ENCODE measurements around the gene SELE.

SELE gene, protein sequence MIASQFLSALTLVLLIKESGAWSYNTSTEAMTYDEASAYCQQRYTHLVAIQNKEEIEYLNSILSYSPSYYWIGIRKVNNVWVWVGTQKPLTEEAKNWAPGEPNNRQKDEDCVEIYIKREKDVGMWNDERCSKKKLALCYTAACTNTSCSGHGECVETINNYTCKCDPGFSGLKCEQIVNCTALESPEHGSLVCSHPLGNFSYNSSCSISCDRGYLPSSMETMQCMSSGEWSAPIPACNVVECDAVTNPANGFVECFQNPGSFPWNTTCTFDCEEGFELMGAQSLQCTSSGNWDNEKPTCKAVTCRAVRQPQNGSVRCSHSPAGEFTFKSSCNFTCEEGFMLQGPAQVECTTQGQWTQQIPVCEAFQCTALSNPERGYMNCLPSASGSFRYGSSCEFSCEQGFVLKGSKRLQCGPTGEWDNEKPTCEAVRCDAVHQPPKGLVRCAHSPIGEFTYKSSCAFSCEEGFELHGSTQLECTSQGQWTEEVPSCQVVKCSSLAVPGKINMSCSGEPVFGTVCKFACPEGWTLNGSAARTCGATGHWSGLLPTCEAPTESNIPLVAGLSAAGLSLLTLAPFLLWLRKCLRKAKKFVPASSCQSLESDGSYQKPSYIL

GRCh38 chr1:169733924-169734323 lies at the start of gene SELE:
Gene SELE, minus strand, starts transcription at chr1:169734079. Its CDS starts 467 bp downstream, at chr1:169733612.
- no peak for DNase-seq

DNA sequence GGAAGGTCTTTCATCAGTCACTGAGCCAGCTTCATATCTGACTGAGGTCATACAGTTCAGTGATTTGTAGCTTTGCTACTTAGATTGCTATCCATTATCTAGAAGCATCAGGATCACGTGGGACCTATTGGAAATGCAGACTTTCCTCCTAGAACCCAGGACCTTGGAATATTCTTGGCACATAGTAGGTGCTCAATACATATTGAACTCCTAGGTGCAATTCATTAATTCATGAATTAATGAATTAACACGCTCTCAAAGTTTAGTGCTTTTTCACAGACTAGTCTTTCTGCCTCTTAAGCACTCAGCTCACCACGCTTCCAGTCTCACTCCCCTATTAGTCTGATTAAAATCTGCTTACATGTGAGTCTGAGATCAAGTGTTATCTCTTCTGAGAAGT lies 48.7 kb upstream of the SELE start:
- no peak for DNase-seq

DNA sequence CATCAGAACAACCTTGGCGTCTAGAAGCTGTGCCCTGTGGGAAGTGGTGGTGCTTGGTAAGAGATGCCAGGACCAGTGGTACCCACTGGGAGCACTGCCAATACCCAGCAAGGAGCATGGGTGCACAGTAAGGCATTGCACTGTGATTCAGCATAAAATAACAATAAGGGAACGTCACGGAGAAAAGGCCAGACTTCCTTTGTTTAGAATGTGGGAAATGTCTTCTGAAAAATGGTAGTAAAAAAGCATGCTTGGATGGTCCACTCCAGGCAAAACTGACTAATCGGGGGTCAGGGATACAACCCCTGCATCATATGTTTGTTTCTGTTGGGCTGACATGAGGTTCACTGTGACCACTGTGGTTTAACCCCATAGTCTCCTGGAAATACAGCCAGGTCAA lies 46.1 kb upstream of the SELE start:
- DNase-seq: no peak

DNA sequence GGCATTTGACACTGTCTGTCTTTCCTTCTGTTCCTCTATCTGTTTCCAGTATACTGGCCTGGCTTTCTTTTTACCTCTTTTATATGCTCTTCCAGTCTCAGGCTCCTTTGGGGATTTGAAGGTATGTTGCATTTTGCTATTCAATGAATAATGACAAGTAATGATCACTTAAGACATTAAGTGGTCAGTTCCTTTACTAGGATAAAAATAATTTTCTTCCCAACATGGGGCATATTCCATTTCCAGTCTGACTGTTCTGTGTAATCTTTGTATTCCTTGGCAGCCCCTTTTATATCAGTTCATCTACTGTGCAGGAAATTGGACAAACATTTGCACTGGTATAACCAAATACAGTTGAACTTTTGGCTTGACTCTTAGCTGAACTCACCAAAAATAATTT lies 45.3 kb upstream of the SELE start:
- DNase-seq: no peak

- no peak for DNase-seq
Observed at GRCh38 chr1:169776440-169776839, 42.6 kb upstream of the SELE start.

DNA sequence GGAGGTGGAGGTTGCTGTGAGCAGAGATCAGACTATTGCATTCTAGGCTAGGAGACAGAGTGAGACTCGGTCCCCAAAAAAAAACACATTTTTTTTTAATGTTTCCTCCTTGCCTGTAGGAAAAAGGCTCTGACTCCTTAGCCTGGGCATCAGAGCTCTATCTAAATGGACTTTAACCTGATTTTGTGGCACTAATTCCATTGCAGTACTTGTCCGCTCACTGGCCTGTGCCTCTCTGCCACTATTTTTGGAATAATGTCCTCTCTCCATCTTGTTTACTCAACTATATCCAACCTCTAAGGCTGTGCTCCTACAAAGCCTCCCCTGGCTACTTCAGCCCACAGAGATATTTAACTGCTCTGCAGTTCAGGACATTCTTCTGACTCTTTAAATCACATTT lies 34.3 kb upstream of the SELE start:
- DNase-seq: no peak

- no peak for DNase-seq
Observed at GRCh38 chr1:169765580-169766331, 31.9 kb upstream of the SELE start.

- no peak for DNase-seq
Observed at GRCh38 chr1:169764919-169765318, 31.0 kb upstream of the SELE start.

GRCh38 chr1:169762699-169763098 lies 28.8 kb upstream of the SELE start:
- DNase-seq: no peak

GRCh38 chr1:169759038-169759437 lies 25.2 kb upstream of the SELE start:
- DNase-seq: no peak

- DNase-seq: no peak
Observed at GRCh38 chr1:169753549-169753948, 19.7 kb upstream of the SELE start.

DNA sequence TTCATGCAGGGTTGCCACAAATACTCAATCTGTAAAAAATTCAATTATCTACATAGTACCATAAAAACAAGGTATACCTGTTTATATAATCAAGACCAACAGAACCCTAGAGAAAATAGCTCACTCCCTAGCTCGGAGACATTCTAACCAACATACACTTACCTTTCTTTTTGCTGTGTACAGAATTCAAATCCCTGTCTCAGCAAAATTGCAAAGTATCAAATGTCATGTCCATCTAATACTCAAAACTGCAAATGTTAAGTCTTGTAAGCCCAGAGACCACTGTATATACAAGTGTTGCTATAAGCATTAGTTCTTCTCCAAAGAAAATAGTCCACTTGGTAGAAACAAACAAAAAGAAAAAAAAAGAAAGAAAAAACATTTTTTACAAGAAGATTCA lies 16.2 kb upstream of the SELE start:
- no peak for DNase-seq

DNA sequence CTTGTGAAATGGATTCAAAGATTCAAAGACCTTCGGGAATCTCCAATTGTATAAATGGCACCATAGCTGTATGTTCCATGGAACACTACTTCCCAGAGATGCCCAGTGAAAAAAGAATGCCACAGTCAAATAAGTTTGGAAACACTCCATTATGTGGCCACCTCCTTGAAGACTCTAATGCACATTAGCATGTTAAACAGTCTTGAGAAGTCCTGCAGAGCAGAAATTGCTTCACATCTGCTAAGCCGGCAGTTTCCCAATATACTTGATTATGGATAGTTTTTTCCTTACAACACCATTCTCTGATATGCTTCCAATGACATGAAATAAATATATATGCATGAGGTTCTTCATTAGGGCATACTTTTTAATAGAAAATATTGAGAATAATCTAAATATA lies 12.7 kb upstream of the SELE start:
- DNase-seq: no peak

DNA sequence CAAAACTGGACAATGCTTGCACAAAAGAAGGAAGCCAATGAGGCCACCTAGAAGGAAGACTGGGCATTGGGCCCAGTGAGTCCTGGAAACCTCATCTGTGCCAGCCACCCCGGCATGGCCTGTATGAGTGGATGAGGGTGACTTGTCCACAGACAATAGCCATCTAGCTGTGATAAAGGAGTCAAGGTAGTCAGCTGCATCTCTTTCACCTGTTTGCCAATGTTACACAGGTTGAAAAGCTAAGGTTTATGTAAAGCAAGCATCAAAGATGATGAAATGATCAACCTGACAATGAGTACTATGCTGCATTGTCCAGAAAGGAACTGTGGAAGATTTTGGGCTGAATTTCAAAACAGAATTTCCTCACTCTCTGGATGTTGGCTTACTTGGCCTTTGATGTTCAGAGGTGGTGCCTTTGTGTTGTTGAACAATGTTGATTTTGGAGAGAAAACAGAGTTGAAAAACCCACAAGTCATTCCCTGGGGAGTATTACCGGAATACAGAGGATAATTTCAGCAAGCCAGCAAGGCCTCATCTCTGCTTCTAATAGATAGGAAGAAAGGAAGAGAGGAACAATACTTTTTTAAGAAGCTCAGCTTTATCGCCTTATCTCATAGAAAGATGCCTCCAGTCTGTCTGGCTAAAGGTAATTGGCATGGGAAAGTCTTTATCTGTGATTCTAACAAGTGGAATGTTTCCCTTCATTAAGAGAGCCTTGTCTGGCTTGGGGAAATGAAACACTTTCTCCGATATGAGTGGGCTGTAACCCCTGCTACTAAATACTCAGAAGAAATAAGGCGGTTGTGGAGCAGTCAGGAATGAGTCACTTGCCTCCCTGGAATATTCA lies 11.4 kb upstream of the SELE start:
- DNase-seq: no peak

GRCh38 chr1:169741666-169742394 lies 8.0 kb upstream of the SELE start:
- DNase-seq: no peak

- no peak for DNase-seq
Observed at GRCh38 chr1:169739980-169740379, 6.1 kb upstream of the SELE start.

- DNase-seq: no peak
Observed at GRCh38 chr1:169731446-169731845, 2.4 kb downstream of the SELE start.

- no peak for DNase-seq
Observed at GRCh38 chr1:169729991-169730390, 3.9 kb downstream of the SELE start.

DNA sequence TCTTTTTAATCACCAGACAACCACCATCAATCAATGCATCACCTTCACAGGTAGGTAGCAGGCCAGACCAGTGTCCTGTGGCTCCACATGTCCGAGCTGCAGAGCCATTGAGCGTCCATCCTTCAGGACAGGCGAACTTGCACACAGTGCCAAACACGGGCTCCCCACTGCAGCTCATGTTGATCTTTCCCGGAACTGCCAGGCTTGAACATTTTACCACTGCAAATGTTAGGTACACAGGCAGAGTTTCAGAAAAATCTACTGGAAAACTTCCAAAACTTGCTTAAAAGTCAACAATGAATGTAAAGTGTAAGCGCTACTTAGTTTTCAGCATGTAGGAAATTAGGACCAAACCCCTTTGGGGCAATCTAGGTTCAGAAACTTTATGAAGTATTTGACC lies 6.6 kb downstream of the SELE start:
- no peak for DNase-seq

DNA sequence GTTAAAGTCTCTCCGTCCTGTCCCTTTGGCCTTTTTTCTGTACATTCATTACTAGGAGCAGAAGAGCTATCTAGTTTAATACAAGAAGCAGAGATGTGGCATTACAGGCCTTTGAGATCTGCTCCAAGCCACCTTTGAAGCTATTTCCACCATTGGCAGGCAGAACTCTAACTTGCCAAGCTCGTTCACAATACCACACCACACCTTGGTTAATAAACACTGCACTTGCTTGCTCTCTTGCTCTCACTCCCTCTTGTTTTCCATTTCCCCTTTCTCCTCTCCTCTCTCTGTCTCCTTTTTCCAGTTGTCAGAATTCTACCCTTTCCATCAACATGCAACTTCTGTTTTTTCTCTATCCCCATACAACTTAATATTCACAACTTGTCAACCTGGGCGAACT lies 7.0 kb downstream of the SELE start:
- DNase-seq: no peak

- no peak for DNase-seq
Observed at GRCh38 chr1:169725930-169726329, 7.9 kb downstream of the SELE start.

DNA sequence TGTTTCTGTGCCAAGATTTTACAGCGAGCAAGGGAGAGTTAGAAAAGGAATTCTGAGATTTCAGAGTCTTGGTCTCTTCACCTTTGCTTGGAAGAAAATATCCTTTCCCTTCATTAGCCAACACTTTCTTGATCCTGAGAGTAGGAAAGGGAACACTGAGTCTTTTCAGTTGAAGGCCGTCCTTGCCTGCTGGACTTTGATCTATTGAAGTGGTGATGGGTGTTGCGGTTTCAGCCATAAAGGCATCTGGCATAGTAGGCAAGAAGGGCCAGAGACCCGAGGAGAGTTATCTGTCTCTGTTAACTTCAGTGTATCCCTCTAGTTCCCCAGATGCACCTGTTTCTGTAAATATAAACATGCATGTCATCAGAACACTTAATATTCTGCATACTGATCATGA lies 9.7 kb downstream of the SELE start:
- no peak for DNase-seq
